PC-3 (cell line): Measurements from ENCODE around the gene OBP2A. TPM values are rescaled to one million over a fixed set of nuclear protein-coding genes. Genes with fewer than 3 reads are reported as not detected.

ENCODE experiments used
- ATAC-seq: fragments of 200-7000 bp; cut with Tn5 transposase; 2 replicates; pipeline ENCODE4 v1.9.1; 2020; ENCODE audit warnings: mild to moderate bottlenecking, moderate library complexity
- BruUV-seq: library from RNA; stranded (reverse); fragments of 400-500 nt; replicated peaks from 2 replicates; lab custom pipeline; 2021; lab: Mats Ljungman, UMichigan
- CTCF ChIA-PET: fragments of 300-600 bp; sonication (Branson Sonifier 250); formaldehyde crosslinking; loops from one replicate; lab custom pipeline; 2022; ENCODE audit warnings: antibody characterized with exemption; lab: Charles Lee
- POLR2A ChIA-PET: fragments of 300-600 bp; sonication (Branson Sonifier 250); formaldehyde crosslinking; loops from one replicate; lab custom pipeline; 2022; ENCODE audit warnings: antibody characterized with exemption; ENCODE audit not compliant: unreplicated experiment; lab: Charles Lee
- DNase-seq: peaks from one replicate; pipeline ENCODE4 v3.0.0-alpha.2; 2015
- H2AFZ ChIP-seq: fragments of 300-600 bp; sonication (generic); 2 replicates; pipeline ENCODE4 v1.6.0; 2016; ENCODE audit warnings: antibody characterized with exemption, low read length
- H3F3A ChIP-seq: fragments of 300-600 bp; sonication (generic); one replicate; pipeline ENCODE4 v1.6.0; 2017; ENCODE audit warnings: antibody characterized with exemption, low read length, control low read depth, mild to moderate bottlenecking; ENCODE audit not compliant: unreplicated experiment
- H3K27ac ChIP-seq: fragments of 300-600 bp; sonication (generic); 2 replicates; pipeline ENCODE4 v1.5.1; 2016; ENCODE audit warnings: mild to moderate bottlenecking, low read length
- H3K27me3 ChIP-seq: fragments of 300-600 bp; sonication (generic); 2 replicates; pipeline ENCODE4 v1.6.1; 2016; ENCODE audit warnings: low read length, mixed read lengths
- H3K36me3 ChIP-seq: fragments of 300-600 bp; sonication (generic); 2 replicates; pipeline ENCODE4 v1.6.1; 2016; ENCODE audit warnings: low read depth, mixed run types, low read length, mixed read lengths
- H3K4me1 ChIP-seq: fragments of 300-600 bp; sonication (generic); 2 replicates; pipeline ENCODE4 v1.5.1; 2016; ENCODE audit warnings: low read length; ENCODE audit not compliant: insufficient read depth
- H3K4me2 ChIP-seq: fragments of 300-600 bp; sonication (generic); 2 replicates; pipeline ENCODE4 v1.6.0; 2016; ENCODE audit warnings: low read length
- H3K4me3 ChIP-seq: fragments of 300-600 bp; sonication (generic); 2 replicates; pipeline ENCODE4 v1.5.1; 2016; ENCODE audit warnings: mild to moderate bottlenecking, low read length, mixed read lengths
- H3K79me2 ChIP-seq: fragments of 300-600 bp; sonication (generic); 2 replicates; pipeline ENCODE4 v1.6.1; 2017; ENCODE audit warnings: low read length, mixed read lengths
- H3K9ac ChIP-seq: fragments of 300-600 bp; sonication (generic); 2 replicates; pipeline ENCODE4 v1.6.0; 2016; ENCODE audit warnings: mild to moderate bottlenecking, low read length
- H3K9me2 ChIP-seq: fragments of 300-600 bp; sonication (generic); replicated peaks from 2 replicates; pipeline ENCODE4 v1.6.1; 2016; ENCODE audit warnings: mixed run types, low read length, mixed read lengths
- H3K9me3 ChIP-seq: fragments of 300-600 bp; sonication (generic); 2 replicates; pipeline ENCODE4 v1.6.1; 2016; ENCODE audit warnings: low read length, mixed read lengths
- H4K20me1 ChIP-seq: fragments of 300-600 bp; sonication (generic); 2 replicates; pipeline ENCODE4 v1.6.1; 2016; ENCODE audit warnings: low read length, mixed read lengths
- CTCF ChIP-seq: fragments of 300-600 bp; sonication (generic); conservative IDR thresholded peaks from 2 replicates; pipeline ENCODE4 v1.5.1; 2017; ENCODE audit warnings: antibody characterized with exemption, low read depth, mild to moderate bottlenecking, low read length
- EZH2 ChIP-seq: fragments of 300-600 bp; sonication (generic); IDR thresholded peaks from one replicate; pipeline ENCODE4 v1.6.1; 2017; ENCODE audit warnings: antibody characterized with exemption, mild to moderate bottlenecking, low read length; ENCODE audit not compliant: unreplicated experiment
- EZH2phosphoT487 ChIP-seq: fragments of 300-600 bp; sonication (generic); IDR thresholded peaks from 2 replicates; pipeline ENCODE4 v1.6.1; 2018; ENCODE audit warnings: mild to moderate bottlenecking, antibody characterized with exemption, low read length, borderline replicate concordance
- intact Hi-C: fragments of 100-400 bp; cut with micrococcal nuclease; formaldehyde crosslinking; loops from 2 replicates; pipeline ENCODE4 v1.9.0; 2023
- total RNA-seq: library from RNA; depleted of rRNA; stranded (reverse); fragments of >200 nt; gene quantifications from 2 replicates; pipeline ENCODE4 v1.2.3, GENCODE V29; 2014

The OBP2A gene
- total RNA-seq, 1 experiment from 2014 or later, result not detected

DNA sequence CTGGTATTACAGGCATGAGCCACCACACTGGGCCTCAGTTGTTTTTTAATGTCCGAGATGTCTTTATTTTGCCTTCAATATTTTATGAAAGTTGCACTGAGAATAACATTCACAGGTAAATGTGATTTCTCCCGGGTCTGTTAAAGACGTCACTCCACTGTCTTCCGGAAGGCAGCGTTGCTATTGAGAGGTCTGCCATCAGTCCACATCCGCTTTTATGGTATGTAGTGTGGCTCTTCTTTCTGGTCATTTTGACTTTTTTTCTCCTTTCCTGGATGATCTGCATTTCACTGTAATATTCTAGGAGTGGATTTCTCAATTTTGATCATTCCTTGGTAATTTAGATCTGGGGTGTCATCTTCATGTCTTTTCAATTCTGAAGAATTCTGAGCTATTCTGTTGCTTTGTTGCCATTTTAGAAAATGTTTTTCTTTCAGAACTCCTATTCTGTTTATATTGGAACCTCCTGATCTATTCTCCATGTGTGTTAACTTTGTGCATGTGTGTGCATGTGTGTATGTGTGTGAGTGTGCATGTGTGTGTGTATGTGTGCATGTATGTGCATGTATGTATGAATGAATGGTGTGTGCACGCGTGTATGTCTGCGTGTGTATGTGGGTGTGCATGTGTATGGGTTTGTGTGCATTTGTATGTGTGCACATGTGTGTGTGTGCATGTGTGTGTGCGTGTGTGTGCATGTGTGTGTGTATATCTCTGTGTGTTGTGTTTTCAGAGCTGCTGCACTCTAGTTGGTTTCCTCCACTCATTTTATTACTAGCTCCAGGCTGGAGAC lies 26.6 kb upstream of the OBP2A start:
- Histone ChIP-seq H2AFZ (no peak overlapping the region), H3K27me3 (no peaks in the 10 kb centered on the region), H3K9me2 (no peaks in the 10 kb centered on the region), H3K9ac (no peak overlapping the region), H3F3A (no peaks in the 10 kb centered on the region), H4K20me1 (no peaks in the 10 kb centered on the region), H3K4me2 (no peak overlapping the region), H3K27ac (no peak overlapping the region), H3K79me2 (no peaks in the 10 kb centered on the region), H3K4me3 (no peak overlapping the region), H3K36me3 (no peaks in the 10 kb centered on the region), H3K9me3 (no peaks in the 10 kb centered on the region), H3K4me1 (no peaks in the 10 kb centered on the region)
- CTCF ChIA-PET, result no interaction called here
- no peak for TF ChIP-seq CTCF
- TF ChIP-seq EZH2phosphoT487, result no peak
- TF ChIP-seq EZH2, result no peak
- DNase-seq (no peak), ATAC-seq (no peak)
- BruUV-seq, result no TSS peak
- POLR2A ChIA-PET, result no interaction called here
- intact Hi-C loops, result no loop called here

DNA sequence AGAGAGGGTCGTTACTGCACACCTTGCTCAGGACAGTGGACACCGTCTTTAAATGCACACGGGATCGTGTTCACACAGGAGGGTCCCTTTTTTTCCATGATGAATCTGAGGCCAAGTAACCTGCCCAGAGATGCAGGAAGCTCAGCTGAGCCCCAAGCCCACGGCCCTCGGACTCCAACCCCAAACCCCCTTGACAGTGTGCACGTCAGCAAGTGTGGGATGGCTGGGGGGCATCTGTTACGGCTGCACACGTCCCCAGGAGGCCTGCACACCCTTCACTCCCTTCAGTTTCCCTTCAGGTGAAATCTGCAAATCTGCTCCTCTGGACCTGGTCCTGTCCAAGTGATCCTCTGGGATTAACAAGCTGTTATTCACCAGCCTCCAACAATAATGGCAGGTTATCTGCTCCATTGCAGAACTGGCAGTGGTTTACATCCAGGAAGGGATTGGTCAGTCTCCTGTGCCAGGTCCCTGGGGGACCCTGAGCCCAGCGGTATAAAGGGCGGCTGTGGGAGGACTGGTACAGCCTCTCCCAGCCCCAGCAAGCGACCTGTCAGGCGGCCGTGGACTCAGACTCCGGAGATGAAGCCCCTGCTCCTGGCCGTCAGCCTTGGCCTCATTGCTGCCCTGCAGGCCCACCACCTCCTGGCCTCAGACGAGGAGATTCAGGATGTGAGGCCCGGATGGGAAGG lies 24.9 kb upstream of the OBP2A start, which contains the start of gene LCN1:
Gene LCN1, plus strand, starts transcription at position 525 of the 692 bp plus-strand sequence. Its CDS starts 58 bp downstream, at position 583.
- Histone ChIP-seq H2AFZ (no peak within 1 kb of the TSS), H4K20me1 (no peaks in the 10 kb centered on the region), H3K36me3 (no peaks in the 10 kb centered on the region), H3K27ac (no peak within 1 kb of the TSS), H3K9me3 (no peaks in the 10 kb centered on the region), H3K9me2 (no peaks in the 10 kb centered on the region), H3K27me3 (no peaks in the 10 kb centered on the region), H3K4me2 (no peak within 1 kb of the TSS), H3K9ac (no peak within 1 kb of the TSS), H3K79me2 (no peaks in the 10 kb centered on the region), H3F3A (no peaks in the 10 kb centered on the region), H3K4me3 (no peak within 1 kb of the TSS), H3K4me1 (no peaks in the 10 kb centered on the region)
- ATAC-seq (no peak), DNase-seq (no peak)
- POLR2A ChIA-PET, result no interaction called here
- intact Hi-C loops, result no loop called here
- BruUV-seq, result no TSS peak
- CTCF ChIA-PET, result no interaction called here
- TF ChIP-seq EZH2phosphoT487 (no peak), CTCF (no peak), EZH2 (no peak)

- Histone ChIP-seq H3K27me3 (no peaks in the 10 kb centered on the region), H2AFZ (no peak overlapping the region), H3K4me2 (no peak overlapping the region), H3K4me1 (no peaks in the 10 kb centered on the region), H3K9ac (no peak overlapping the region), H3K79me2 (no peaks in the 10 kb centered on the region), H3K27ac (no peak overlapping the region), H3K36me3 (no peaks in the 10 kb centered on the region), H3K4me3 (no peak overlapping the region), H3K9me2 (no peaks in the 10 kb centered on the region), H3K9me3 (no peaks in the 10 kb centered on the region), H3F3A (no peaks in the 10 kb centered on the region), H4K20me1 (no peaks in the 10 kb centered on the region)
- ATAC-seq (no peak), DNase-seq (no peak)
- POLR2A ChIA-PET, result no interaction called here
- intact Hi-C loops, result no loop called here
- CTCF ChIA-PET, result no interaction called here
- BruUV-seq, result no TSS peak
- TF ChIP-seq EZH2, result no peak
- no peak for TF ChIP-seq CTCF
- TF ChIP-seq EZH2phosphoT487, result no peak
These were observed 24.3 kb upstream of the OBP2A start for GRCh38 chr9:135521608-135522095.
